Measurements from ENCODE around the gene ZNF248. TPM values are rescaled to one million over a fixed set of nuclear protein-coding genes. Genes with fewer than 3 reads are reported as not detected.

The ZNF248 gene
- total RNA-seq, 1 experiment from 2014 or later: 8.8 TPM

GRCh38 chr10:37747081-37747480, 110.3 kb downstream of the ZNF248 start:
- no peak for DNase-seq (ENCODE audit: low spot score)

GRCh38 chr10:37741831-37742230, 115.6 kb downstream of the ZNF248 start:
- no peak for DNase-seq (ENCODE audit: low spot score)

- DNase-seq (ENCODE audit: low spot score): no peak
These were observed 118.2 kb downstream of the ZNF248 start for GRCh38 chr10:37739181-37739580.

GRCh38 chr10:37738241-37738640, 119.2 kb downstream of the ZNF248 start:
- peak; percentile 10 for DNase-seq (ENCODE audit: low spot score)

- no peak for DNase-seq (ENCODE audit: low spot score)
These were observed 120.1 kb downstream of the ZNF248 start for GRCh38 chr10:37737336-37737735.

- no peak for DNase-seq (ENCODE audit: low spot score)
These were observed 121.3 kb downstream of the ZNF248 start for GRCh38 chr10:37736120-37736519.

- DNase-seq (ENCODE audit: low spot score): peak; percentile 94
These were observed 122.4 kb downstream of the ZNF248 start for GRCh38 chr10:37734971-37735370.

Other genes with a start within 250 kb of the ZNF248 start
- 9.0 and 11.1 TPM in 2 replicates for gene ZNF25, start 119.0 kb upstream of the ZNF248 start, total RNA-seq (2014; rRNA removed; shearing (Covaris generic))
- 17.4 and 18.4 TPM in 2 replicates for gene ZNF33A, start 153.1 kb upstream of the ZNF248 start, total RNA-seq (2014; rRNA removed; shearing (Covaris generic))
- 11.1 and 19.3 TPM in 2 replicates for gene ZNF37A, start 236.7 kb upstream of the ZNF248 start, total RNA-seq (2014; rRNA removed; shearing (Covaris generic))

Data from A172 (cell line).